Stimulated activated CD4-positive, alpha-beta T cell treated with anti-CD3 and anti-CD28 coated beads, Interleukin-1b, Interleukin-23, amount 100 ng/mL, for 4 hours (primary cell): ENCODE results near the gene GBP7.
A peak's percentile ranks its signal among the peaks of the same experiment; 100 is the strongest.
"Not testable (repeated sequence)": the region's sequence is repeated elsewhere in the genome, so short reads cannot be mapped to it uniquely, and the experiment has no call there.

ENCODE experiments used
- DNase-seq, 2 donors: peaks; one replicate each; pipeline ENCODE4 v3.0.0-alpha.2; 2020; ENCODE audit warnings: low read depth in 2 of 2

Gene GBP7

DNA sequence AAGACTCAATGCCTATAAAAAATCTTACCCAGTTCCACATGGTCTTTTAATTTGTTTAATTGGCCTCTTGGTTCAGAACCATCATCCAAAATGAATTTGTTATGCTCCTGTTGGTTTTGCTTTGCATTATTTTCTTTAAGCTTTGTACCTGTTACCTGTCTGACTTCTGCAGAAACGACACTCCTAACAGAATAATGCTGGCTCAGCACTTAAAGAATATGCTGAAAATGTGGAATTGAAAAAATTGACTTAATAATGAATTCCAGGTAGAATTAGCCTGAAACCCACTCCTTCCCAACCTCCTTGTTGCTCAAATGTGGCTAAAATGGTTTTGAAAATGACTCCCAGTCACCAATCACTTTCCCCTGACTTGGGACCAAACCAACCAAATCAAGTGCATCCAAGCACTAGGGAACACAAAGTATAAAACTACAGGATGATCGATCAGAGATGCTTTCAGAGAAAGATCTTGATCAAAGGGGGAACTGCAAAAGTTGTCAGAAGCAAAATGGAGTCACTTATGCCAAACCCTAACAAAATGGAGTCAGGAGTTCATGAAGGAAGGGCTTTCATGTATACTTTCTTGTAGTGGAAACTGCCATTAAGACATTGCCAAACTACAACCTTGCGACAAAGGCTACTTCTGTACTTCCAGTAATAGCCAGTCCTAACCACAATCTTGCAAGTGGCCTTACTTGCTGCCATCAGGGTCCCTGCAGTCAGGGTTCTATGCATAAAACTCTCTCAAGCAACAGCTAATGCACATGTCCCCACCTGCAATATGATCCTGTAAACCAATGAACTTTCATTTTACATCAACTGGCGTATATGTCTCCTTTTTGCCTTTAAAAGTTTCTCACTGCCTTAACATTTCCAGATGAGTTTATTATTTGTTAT is 5.4 kb downstream of the GBP7 start:
- DNase-seq: no peak

DNA sequence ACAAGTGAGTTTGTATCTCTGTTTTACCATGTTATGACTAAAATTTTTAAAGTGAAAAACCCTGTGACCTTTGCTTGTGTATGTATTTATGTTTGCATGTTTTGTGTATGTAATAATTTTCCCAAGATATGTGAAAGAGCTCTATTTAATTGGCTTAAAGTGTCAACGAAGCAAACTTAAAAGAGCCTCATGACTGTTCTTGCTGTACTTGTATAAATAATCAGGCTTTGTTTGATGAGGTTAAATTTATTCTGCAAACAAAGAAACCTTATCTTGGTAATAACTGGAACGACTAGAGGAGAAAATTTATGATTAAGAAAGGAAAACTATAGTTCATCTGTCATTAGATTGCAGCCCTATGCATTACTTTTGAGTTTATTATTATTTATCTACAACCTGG is 6.6 kb downstream of the GBP7 start:
- DNase-seq: no peak

DNA sequence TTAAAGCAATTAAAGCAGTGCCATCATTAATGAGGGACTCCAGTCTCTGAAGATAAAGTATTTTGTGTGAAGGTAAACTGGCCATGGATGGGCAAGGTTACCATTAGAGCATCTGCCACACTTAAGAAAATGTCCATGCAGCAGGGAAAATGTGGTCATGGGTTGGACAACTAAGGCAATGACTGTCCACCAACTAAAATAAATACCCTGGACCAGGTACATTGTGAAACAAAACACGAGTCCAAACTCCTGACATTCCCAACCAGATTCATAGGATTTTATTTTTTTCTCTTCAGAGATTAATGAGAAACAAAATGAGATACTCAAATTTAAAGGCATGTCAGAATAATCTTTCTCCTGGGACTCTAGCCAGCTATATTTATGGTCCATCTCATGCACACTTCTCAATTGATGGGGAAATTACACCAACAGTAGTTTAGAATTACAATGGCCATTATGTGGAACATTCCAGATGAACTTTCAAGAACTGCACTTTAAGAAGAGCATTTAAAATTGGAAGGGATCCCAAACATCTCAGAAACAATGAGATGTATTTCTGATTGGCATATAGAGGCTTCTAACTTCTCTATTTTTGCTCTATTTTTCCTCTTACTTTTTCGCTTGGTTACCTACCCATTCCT is 8.1 kb downstream of the GBP7 start:
- DNase-seq: no peak

DNA sequence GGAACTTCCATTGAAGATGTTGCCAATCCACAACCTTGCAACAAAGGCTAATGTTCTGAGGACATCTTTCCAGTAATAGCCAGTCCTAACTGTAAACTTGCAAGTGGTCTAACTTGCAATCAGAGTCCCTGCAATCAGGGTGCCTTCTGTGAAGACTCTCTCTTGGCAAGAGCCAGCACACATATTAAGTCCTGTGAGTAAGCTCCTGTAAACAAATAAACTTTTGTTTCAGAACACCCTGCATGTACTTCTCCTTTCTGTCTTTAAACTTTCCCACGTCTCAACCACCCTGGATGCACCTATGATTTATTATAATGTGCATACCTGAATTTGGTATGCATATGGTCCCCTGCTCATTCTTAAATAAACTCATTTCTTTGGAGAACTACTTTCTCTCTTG is 9.1 kb downstream of the GBP7 start:
- DNase-seq: no peak

DNA sequence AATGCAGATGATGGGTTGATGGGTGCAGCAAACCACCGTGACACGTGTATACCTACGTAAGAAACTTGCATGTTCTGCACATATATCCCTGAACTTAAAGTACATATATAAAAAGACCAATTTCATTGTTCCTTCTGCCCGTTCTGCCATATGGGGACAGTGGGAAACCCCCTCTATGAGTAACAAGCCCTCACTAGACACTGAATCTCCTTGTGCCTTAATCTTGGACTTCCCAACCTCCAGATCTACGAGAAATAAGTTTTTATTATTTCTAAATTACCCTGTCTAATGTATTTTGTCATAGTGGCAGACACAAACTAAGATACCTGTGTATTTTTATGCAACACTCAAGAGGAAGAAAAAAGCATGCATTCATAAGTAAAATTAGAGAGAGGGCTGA is 10.0 kb downstream of the GBP7 start:
- no peak for DNase-seq

DNA sequence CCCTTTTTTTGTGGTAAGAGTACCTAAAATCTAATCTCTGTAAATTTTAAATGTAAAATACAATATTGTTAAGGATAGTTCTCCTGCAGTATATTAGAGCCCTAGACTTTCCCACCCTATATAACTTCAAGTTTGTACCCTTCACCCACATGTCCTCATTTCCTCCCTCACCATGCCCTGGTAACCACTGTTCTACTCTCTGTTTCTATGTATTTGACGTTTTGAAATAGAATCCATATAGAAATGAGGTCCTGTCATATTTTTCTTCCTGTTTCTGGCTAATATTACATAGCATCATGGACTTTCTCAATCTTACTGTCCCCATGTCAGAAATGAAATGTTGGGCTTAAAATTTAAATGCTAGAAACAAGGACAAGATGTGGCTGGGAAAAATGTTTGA is 24.8 kb downstream of the GBP7 start:
- DNase-seq: no peak

DNA sequence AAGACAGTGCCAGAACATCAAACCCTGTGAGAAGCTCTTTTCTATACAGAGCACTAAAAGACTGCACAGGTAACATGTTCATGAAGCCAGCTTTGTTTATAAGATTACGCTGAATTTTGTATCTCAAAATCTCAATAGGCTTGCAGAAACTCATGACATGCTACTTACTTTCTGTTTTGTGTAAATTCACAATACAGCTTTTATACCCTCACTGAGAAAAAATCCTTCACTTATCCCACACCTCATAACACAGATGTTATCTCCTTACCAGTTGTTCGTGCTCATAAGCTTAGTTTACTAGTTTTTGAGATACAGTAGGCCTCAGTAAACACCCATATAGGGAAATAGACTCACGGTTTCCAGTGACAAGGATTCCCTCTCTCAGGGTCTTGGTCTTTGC is 25.8 kb downstream of the GBP7 start:
- no peak for DNase-seq

DNA sequence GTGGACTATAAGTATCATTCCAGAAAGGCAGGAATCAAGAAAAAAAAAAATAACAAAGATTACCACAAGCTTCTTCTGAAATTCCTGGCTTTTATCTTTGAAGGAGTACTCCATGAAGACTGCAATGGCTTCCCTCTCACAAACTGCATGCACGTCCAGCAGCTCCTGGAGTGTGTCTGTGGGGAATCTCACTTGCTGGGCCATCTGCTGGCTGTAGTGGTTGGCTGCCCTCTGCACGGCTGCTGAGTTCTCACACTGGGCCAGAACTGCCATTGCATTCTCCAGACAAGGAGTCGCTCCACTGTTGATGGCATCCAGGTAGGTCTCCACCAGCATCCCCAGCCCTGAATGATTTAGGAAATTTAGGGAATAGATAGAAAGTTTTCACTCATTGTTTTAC is 26.6 kb downstream of the GBP7 start:
- DNase-seq: no peak

DNA sequence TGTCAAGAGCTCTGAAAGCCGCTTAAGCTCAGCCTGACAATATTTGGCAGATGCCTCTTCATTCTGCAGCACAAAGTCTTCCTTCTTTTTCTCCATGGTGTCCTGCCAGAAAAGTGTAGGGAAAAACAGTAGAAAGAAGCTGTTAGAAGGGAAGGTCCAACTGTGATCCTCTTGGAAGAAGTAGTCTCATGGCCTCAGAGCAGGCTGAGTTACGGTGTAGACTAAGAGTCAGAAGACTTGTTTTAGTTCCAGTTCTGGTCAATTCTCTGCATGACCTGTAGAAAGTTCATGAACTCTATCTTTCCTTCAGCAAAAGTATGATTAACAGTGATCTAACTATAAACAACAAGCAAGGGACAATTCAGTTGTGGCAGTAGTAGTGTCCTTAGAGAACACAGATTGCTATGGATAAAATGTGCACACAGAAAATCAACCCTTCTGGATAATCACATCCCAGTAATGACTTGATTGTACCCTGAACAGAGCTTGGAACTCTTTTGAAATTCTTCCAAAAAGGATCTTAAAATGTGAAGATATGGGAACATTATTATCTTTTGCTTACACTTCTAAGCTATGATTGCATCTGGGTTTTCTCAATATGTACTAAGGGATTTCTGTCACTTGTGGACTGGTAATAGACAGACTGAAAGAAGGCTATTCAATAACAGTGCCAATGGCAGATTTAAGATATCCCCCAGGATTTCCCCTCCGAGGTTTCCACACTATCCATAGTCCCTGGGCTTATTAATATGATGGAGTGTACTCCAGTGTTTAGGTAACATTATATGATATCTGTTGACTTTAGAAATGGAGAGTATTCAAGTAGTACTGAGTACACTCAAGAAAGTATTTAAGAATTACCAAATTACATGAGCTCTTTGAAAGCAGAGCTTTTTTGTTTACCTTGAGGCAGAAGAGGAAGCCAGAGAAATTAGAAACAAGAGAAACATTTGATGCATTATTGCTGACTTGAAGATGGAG is 27.8 kb downstream of the GBP7 start:
- no peak for DNase-seq

DNA sequence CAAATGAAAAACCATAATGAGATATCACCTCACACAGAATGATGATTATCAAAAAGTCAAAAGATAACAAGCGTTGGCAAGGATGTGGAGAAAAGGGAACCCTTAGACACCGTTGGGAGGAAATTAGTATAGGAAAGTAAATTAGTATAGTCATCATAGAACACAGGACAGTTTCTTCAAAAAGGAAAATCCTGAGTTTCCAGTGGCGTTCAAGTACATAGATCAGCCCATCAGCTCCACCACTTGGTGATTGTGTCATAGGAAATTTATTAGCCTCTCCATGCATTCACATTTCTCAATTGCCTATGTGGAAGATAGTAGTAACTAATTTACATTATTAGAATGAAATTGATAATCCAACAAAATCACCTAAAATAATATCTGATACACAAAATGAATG is 29.1 kb downstream of the GBP7 start:
- no peak for DNase-seq

DNA sequence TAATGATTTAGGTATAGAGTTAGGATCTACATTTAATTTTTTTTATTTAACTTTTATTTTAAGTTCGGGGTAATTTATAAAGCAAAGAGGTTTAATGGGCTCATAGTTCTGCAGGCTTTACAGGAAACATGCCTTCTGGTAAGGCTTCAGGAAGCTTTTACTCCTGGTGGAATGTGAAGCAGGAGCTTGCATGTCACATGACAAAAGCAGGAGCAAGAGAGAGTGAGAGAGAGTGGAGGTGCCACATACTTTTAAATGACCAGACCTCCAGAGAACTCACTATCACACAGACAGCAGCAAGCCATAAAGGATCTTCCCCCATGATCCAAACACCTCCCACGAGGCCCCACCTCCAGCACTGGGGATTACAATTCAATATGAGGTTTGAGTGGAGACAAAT is 32.3 kb downstream of the GBP7 start:
- no peak for DNase-seq

DNA sequence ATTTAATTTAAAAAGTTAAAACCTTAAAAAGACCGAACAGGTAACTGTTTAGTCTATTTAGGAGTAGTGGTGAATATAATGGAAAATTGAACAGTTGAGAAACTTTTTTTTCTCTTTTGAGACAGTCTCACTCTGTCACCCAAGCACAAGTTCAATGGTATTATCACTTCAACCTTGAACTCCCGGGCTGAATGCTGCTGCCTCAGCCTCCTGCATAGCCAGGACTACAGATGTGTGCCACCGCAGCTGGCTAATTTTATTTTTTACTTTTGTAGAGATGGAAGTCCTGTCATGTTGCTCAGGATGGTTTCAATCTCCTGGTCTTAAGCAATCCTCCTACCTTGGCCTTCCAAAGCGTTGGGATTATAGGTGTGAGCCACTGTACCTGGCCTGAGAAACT is 33.6 kb downstream of the GBP7 start:
- DNase-seq: no peak

DNA sequence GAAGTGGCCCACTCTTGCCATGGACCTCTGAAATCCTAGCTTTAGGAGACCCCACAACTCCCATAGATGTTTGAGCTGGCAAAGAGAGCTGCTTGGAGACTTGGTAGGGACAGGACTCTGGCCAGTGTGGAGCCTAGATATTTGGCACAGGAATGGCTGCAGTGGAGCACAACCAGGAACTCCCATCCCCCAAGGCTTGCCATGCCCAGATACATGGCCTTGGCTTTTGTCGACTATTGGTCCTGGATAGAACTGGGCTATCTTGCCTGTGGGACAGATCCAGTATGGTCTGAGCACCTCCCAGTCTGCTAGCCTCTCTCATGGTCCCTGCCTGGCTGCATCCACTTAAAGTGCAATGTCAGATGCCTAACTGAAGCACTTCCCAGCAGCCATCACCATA is 42.1 kb downstream of the GBP7 start:
- no peak for DNase-seq

DNA sequence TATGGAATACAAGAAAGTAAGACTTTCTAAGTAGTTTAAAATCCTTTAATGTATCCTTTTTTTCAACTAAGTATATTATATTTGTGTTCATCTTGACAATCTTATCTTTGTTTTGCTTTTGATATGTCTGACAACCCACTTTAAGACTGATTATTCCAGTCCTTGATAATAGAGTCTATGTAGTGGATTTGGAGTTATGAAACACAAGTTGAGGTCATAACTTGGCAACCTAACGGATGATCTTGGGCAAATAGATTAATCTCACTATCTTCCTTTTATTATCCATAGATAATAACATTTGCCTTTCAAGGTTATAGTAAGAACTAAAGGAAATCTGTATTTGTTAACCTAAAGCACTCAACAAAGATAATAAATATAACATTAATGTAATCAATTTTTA is 45.1 kb downstream of the GBP7 start:
- DNase-seq: no peak

DNA sequence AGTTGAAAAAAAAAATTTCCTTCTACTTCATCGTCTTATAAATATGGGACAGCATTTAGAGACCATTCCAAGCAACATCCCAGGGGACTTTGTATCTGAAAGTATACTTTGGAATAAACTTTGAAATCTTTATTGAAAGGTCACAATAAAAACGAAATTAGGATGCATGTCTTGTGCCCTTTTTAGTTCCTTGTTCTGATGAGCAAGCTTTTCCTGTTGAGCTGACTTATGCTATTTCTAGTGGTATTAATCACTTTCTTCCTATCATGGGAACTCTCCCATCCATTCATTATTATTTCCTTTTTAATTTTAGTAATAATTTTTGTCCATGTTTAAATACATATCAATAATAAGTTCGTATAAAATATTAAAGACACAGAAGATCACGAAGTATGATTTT is 45.9 kb downstream of the GBP7 start:
- no peak for DNase-seq

DNA sequence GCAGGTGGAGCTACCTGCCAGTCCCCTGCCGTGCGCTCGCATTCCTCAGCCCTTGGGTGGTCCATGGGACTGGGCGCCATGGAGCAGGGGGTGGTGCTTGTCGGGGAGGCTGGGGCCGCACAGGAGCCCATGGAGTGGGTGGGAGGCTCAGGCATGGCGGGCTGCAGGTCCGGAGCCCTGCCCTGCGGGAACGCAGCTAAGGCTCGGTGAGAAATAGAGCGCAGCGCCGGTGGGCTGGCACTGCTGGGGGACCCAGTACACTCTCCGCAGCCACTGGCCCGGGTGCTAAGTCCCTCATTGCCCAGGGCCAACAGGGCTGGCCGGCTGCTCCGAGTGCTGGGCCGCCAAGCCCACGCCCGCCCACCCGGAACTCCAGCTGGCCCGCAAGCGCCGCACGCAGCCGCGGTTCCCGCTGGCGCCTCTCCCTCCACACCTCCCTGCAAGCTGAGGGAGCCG is 47.8 kb downstream of the GBP7 start:
- not testable (repeated sequence) for DNase-seq

DNA sequence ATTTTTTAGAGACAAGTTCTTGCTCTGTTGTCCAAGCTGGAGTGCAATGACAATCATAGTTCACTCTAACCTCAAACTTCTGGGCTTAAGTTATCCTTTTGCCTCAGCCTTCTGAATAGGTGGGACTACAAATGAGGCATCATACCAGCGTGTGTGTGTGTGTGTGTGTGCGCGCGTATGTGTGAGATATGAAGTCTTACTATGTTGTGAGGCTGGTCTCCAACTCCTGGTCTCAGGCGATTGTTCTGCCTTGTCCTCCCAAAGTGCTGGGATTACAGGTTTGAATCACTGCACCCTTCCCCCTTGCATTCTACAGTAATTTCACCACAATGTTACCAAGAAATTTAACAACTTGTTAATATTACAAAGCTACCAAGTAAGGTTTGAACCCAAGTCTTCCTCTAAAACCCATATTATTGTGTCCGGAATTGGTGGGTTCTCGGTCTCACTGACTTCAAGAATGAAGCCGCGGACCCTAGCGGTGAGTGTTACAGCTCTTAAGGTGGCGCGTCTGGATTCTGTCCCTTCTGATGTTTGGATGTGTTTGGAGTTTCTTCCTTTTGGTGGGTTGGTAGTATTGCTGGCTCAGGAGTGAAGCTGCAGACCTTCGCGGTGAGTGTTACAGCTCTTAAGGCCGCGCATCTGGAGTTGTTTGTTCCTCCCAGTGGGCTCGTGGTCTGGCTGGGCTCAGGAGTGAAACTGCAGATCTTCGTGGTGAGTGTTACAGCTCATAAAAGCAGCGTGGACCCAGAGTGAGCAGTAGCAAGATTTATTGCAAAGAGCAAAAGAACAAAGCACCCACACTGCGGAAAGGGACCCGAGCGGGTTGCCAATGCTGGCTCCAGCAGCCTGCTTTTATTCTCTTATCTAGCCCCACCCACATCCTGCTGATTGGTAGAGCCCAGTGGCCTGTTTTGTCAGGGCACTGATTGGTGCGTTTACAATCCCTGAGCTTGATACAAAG is 48.9 kb downstream of the GBP7 start:
- DNase-seq: peak; percentile 46 to 90

DNA sequence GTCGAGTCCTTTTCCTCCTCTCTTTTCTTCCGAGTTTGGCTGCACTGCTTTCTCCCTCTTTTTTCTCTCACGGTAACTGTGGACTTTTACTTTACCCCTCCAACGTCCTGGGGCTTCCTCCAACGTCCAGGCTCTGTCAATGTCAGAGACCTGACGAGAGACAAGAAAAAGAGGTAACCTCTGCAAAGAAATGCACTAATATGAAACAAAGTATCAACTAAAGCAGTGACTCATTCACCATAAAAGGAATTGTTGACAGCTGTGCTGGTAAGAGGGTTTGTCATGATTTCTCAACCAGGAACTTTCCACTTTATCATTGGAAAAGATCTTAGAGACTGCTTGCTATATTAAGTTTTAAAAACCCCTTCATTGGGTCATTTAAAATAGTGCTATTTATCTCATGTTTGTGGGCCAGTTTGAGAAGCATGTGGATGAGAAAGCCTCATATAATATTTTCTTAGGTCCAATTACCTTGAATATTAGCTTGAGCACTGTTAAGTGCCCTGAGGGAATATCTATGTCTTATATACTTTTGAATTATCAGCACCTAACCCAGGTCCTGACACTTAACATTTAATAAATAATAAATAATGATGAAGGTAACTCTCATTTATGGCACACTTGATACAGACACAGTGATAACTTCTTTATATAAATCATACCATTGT is 49.8 kb downstream of the GBP7 start, which contains the start of gene GBP2:
Gene GBP2 (minus strand): TSS at position 202 of the 668 bp plus-strand sequence. CDS start 4,148 bp downstream, outside the sequence.
- DNase-seq: peak in 1 of 2 donors; percentile 23

DNA sequence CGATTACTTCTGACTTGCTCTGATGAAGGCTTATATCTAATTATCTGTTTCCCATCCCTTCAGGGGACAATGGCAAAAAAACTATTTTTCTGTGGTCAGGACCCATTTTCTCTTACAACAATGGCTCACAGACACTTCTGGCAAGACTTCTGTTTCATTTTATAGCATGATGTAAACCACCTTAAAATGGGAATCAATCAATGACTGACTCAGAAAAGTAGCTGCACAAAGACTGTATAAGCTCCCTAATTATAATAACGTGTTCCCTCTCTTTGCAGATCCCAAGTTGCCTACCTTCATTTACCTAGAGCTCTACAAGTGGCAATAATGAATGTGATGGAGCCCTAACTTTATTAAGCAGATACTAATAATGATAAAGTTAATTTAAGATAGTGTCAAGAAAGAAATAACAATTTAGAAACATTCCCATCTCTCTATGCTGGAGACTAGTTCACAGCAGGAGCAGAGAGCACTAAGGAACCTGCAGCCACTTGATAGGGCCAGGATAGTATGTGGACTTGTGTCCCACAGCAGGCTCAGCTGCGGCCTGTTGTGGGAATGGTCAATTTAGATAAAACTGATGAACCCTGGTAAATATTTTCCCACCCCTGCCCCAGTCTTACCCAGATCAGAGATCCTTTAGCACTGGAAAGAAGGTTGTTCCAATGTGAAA is 50.4 kb downstream of the GBP7 start:
- no peak for DNase-seq

DNA sequence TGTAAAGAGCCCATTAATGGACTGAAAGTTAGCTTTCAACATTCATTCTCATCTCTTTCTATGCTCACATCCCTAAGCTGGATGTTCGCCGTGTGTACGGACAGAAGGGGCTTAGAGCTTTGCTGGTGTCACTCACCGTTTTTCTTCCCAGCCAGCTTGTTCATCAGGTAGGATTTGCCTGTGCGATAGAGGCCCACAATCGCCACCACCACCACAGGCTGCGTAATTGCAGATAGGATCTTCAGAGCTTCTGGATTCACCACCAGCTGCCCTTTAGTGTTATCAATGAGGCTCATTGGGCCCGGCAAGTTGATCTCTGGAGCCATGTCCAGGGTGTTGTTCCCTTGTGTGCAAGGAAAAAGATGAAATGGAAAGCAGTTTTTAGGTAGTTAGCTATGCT is 54.2 kb downstream of the GBP7 start:
- DNase-seq: no peak
